Amygdala (tissue), 56 donors: Measurements from ENCODE around the gene MAP2K5.
A peak's percentile ranks its signal among the peaks of the same experiment; 100 is the strongest.

ENCODE experiments used
- DNase-seq, 56 donors: peaks; one replicate each; lab custom pipeline; 2025; lab: John Stamatoyannopoulos, UW

The MAP2K5 gene

DNA sequence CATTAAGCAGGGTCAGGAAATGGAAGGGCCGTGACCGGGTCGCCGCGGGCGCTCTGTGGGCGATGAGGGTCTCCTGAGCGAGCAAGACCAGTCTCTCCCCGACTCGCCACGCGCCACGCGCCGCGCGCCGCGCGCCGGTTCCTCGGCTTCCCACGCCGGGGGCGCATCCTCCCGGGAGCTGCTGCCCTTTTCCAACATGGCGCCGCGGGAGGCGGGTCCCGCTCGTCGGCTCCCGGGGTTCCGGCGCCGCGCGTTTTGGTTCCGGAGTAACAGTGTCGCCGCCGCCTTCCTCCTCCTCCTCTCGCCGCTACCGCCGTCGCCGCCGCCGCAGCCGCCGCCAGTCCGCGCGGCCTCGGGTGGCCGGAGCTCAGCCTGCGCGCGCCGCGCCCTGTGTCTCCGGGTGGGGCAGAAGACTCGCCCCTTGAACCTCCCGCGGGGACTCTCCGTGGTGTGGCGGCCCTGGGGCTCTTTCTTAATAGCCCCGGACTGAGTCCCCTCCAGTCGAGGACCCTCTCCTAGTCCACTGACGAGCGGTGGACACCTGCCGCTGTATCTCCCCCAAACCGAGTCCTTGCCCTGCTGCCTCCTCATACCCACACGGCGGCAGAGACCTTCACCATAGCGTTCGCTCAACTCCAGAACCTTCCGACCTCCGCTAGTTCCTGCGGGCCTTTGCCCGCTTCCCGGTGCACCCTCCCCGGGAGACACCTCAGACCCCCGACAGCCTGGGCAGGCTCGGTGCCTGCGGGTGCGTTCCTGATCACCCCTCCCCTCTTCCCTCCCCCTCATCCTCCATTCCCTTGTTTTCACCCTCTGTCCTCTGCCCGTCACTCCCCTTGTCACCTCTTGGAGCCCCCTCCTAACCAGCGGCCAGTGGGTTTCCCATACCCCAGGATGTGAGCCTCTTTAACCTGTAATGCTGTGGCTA is at the start of gene MAP2K5:
TSS of gene MAP2K5 (plus strand) at position 284 of the 928 bp plus-strand sequence. CDS start at position 917, 633 bp downstream.
- DNase-seq: peak in 55 of 56 donors; percentile 18 to 90 (median 76)

DNA sequence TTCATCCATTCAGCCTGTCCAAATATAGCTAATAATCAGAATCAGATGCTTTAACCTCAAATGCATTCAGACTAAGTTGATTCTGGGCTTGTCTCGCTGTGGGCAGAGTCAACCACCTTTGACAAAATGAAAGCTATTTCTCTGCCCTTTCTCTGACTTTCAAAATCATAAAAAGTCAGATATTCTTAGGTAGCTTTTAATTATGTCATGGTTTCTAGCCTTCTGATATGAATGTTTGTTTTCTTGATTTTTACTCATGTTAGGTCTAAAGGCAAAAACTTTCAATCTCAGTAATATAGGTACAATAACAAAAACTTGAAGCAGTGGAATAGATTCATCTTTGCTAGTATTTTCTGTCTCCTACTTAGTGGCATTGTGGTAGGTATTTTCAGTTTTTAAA is 46.9 kb upstream of the MAP2K5 start:
- DNase-seq: no peak

DNA sequence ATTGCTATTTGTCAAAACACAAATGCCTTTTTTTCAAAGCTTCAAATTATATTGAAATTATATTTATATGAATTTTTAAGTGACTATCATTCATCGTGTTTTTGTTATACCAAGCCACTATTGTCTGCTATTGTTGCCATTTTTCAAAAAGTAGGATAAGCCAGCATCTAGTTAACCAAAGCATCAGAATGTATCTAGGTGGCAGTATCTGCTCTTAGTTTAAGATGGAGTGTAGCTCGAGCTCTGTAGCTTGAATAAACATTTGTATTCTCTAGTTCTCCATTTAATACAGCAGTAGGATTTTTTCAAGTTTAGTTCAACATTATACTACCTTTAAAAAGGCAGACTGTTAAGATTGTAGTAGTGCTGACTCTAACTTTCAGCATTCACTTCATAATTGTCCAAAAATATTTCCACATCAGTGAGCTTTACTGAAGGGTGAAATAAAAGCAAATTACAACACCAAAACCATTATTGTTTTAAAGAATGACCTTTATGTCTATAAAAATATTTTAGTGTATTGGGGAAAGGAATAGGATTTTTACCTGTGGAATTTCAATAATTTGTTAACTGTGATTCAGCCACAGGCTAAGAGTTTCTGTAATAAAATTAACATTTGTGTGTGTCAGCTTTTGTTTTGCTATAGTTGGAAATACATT is 41.2 kb upstream of the MAP2K5 start:
- no peak for DNase-seq

DNA sequence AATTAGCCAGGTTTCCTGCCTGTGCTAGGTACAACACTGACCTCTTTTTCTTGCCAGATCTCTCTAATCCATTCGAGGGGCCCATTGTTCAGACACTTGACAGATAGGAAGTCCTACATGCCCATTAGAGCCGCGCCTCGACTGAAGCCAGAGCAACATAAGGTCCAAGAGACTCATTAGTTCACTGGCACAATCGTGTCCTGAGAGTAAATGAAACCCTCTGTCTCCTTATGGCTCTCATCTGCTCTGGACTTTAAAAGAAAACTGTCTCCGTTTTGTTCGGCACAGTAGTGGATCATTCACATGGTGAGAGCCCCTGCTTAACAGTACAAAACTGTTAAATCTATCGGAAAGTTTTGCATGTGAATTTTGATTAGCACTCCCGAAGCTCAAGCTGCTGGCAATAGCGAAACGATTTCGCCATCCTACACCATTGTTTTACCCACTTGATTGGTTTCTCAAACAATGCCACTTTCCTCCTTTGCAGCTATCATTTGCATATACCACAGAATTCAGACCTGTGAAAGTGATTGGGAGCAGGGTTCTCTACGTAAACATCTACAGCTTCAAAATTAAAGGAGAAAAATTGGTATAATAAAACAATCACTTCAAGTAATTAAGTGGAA is 40.6 kb upstream of the MAP2K5 start:
- DNase-seq: peak in 3 of 56 donors; percentile 0 to 14 (median 5)

DNA sequence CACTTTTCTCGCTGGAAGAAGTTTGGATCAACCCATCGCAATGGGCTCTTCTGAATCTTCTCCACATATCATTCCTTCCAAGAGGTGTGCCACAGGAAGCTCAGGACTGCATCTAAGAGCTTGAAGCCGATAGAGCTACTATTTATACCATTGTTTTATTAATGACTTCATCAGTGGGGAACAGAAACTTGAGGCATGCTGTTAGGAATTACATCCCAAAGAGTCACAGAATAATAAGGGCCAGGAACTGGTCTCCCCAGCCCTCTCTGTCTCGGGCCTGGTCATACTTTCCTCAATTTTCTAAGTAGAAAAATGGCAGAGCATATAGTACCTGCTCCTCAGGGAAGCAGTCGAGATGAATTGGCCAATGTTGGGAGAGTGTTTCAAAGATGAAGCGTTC is 38.4 kb upstream of the MAP2K5 start:
- DNase-seq: no peak

DNA sequence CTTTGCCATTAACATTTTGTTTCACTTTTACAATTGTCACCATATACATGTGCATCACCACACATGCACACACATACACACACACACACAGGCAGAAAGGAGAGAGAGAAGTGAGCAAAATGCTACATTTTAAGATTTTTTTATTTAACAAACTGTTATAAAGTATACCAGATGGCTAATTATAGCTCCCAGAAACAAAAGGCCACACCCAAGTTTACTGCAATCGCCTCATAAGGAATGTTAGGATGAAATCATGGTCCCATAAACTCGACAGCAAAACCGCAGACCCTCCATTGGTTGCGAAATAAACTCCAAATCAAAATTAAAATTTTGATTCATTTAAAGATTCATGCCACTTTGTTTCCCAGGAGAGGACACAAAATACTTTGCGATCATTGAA is 37.7 kb upstream of the MAP2K5 start:
- no peak for DNase-seq

DNA sequence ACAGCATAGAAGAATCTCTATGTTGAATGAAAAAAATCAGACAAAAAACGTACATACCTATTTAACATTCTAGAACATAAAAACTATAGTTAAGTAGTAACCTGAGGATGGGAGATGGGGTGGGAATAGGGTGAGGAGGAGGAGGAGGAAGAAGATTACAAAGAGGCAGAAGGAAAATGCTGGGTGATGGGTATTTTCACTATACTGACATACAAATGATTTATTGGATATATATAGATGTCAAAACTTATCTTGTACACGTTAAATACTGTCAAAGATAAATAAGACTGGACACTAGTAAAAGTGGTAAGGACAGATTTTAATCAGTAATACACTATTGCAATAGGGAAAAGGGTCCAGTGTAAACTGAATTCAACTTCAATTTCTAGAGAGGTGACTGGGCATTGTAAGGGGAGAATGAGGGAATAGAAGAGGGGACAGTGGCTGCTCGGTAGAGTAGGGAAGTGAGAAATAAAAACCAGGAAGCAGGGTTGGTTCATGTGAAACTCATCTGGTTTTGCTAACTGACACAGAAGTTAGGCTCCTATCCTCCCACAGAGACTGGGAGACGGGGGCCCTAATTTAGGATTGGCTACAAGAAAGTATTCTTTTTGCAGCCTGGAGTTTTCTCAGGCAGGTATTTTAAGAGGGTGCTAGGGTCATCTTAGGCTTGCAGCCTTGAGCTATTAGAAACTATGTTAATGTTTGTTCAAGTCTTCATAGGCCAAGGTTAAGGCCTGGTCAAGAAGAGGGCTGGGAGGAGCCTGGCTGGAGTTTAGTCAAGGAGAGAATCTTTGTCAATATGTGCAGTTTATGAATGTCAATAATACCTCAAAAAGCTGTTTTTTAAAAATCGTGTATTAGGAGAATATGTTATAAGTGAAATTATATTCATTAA is 36.6 kb upstream of the MAP2K5 start:
- no peak for DNase-seq

DNA sequence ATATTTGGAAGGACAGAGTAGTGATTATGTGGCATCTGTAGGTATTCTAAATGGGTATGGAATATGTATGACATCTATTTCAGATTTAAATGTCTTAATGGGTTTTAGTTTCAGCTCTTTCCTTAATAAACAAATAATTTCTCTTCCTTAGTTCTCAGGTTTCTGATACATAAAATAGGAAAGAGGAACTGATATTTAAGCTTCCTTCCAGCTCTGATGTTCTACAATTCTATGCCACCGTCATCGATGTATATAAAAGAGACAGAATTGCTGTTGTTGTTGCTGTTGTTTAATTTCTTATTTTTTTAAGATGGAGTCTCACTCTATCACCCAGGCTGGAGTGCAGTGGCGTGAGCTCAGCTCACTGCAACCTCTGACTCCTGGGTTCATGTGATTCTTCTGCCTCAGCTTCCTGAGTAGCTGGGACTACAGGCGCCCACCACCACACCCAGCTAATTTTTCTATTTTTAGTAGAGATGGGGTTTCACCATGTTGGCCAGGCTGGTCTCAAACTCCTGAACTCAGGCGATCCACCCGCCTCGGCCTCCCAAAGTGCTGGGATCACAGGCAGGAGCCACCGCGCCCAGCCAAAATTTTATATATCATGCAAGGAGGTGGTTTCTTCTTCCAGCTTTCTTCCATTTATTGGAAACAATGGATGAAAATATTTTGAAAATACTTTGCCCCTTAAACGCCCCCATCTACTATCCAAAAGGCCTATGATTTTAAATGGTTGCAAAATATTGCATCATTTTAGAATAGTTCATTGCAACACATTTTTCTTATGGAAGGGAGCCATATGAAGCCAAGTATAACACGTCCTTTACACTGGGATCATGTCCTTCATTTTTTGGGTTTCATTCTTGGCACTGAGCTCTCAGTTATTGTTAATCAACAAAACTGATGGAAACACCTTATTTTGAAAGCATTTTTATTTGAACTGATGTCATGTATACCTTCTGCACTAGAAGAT is 35.4 kb upstream of the MAP2K5 start:
- DNase-seq: no peak

DNA sequence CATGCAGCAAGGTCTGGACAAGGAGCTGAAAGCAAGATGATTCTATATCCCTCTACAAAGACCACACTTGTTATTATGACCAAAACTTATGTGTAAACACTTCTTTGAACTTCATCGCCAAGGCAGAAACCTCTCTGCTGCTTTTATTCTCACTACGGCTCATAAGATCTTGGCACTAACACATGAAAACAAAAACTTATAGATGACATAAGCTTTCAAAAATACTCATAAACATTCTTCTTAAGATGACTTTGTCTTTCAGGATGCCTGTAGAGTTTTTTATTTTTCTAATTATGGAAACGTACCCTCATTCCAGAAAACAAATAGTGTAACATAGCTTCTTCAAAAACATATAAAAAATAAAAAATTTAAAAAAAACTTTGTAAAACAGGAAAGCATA is 34.1 kb upstream of the MAP2K5 start:
- no peak for DNase-seq

DNA sequence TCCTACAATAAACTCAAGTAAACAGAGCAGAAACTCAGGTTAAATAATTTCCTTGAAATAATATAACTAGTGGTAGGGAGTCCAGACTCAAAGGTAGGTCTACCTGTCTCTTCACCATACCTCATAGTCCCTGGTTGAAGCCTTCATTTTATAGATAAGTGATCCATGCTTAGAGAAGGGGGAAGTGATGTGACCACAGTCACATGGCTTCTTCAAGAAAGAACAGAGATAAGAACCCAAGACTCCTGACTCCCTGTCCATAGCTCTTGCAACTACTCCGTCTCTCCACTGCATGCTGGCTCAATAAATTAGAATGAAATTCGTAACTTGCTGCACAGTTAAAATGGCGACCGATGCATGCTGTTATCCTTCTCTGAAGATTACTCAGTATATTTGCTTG is 32.6 kb upstream of the MAP2K5 start:
- no peak for DNase-seq

DNA sequence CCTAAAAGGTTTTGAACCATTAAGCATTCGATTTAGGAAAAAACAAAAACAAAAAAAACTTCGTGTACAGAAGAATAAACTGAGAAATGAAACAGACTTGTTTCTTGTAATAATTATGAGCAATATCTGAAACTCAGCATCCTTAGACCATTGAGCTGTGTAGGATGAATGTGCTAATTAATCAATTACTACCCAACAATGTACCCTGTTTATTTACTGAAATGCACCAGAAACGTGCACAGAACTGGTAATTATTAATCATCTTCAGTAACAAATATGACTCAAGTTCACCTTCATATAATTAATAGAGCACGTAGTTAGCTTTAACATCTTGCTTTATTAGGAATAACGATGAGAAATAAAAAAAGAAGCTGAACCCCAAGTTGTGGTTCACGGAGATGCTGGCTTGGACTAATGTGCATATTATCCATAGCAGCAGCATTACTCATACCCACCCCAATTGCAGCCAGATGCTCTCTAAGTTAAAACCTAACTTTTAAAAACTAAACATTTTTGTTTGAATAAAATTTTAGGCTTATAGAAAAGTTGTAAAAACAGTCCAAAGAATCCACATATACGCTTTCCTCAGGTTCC is 31.8 kb upstream of the MAP2K5 start:
- no peak for DNase-seq

DNA sequence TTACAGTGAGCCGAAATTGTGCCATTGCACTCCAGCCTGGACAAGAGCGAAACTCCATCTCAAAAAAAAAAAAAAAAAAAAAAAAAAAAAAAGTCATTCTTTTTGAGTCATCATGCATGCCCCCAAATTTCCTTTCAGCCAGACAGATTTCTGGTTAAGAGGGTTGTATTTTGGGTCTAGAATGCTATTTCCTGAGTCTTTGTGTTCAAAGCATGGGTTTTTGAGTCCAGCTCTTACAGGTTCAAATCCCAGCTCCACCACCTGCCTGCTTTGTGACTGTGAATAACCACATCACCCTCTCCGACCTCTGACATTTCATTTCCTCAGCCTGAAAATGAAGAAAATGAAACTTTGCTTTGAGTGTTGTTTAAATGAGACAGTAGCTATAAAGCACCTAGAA is 30.9 kb upstream of the MAP2K5 start:
- DNase-seq: no peak

DNA sequence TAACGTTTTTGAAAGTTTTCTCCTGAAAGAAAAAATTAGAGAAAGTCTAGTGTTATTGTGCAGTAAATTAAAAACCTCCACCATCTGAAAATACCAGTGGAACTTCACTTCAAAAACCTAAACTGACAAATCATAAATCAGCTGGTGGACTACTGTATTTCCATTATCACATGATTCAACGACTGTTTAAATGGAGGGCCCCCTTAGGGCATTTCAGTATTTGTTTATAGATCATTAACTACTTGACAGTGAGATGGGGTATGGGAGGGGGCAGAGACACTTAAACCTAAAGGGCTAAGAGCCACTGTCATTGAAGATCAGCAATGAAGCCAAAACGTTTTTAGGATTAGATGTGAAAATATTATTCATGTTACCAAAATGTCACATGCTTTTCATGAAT is 30.4 kb upstream of the MAP2K5 start:
- DNase-seq: no peak

DNA sequence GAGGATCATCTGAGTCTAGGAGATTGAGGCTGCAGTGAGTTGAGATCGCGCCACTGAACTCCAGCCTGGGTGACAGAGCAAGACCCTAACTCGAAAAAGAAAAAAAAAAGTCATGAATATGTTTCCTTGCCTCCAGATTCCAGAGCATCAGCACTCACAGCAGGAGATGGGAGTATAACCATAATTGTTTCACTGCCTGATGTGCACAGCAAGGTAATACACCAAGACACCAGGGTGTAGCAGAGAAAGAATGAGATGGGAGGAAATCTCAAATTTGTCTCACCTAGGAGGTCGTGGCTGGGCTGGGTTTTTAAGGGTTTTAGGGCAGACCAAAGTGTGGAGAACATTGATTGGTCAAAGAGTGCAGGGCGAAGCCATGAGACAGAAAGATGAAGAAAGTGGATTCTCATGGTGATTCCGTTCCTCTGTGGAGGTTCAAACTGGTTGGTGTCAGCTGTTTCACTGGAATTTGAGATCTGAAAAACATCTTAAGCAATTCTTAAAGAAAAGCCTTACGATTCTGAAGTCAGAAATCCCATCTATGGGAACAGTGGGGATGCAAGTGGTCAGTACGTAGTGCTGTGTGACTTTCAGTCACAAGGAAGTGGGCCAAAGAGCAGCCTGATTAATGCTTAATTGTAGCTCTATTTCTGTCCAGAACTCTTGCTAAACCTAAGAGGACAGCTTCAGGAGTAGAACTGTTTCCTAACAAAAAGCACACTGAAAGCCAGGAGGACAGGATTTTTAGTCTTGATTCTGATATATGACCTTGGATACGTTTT is 29.4 kb upstream of the MAP2K5 start:
- no peak for DNase-seq

DNA sequence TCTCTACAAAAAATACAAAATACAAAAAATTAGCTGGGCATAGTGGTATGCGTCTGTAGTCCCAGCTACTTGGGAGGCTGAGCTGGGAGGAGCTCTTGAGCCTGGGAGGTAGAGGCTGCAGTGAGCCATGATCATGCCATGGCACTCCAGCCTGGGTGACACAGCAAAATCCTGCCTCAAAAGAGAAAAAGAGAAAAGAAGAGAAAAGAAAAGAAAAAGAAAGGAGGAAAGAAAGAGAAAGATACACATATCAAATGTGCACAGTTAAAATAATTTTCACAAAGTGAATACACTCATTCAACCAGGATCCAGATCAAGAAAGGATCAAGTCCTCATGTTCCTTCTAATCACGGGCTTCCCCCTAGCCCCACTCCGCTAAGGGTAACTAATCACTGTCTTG is 27.4 kb upstream of the MAP2K5 start:
- DNase-seq: no peak

DNA sequence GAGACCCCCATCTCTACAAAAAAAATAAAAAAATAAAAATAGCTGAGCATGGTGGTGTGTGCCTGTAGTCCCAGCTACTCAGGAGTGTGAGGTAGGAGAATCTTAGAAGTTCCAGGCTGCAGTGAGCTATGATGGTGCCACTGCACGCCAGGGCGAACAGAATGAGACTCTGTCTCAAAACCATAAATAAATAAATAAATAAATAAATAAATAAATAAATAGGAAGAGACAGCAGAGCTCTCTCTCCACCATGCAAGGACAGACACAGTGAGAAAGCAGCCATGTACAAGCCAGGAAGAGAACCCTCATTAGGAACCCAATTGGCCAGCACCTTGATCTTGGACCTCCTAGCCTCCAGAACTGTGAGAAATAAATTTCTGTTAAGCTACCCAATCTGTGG is 26.9 kb upstream of the MAP2K5 start:
- no peak for DNase-seq

DNA sequence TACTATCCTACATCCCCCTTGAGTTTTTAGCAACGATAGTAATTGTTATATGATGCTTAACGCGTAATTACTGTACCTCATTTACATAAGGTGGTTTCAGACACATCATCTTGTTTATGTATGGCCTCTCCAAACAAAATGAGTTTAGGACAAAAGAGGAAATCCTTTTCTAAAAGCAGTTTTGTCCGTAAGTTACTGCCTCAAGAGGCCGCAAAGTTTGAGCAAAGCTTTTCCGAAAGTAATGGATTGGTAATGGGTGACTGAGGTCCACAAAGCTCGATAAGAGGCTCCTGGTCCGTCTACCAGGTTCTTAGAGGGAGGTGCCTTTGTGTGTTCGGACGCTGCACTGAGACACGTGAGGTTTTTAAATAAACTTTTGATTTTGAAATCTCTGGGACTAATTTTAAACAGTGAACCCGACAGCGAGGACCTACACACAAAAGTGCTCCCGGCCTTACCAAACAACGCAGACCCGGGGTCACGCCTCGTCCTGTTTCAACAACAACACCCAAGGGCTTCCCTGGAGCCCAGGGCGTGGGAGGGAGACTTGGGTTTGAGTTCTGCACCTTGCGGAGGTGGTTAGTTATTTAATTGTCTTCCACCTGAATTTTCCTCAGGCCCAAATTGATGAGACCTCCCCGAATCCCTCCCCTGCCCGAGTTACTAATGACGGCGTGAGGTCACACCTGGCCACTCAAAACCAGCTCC is 22.0 kb upstream of the MAP2K5 start:
- DNase-seq: peak in 1 of 56 donors; percentile 71
